ENCODE results near the gene CCN5. TPM values are rescaled to one million over a fixed set of nuclear protein-coding genes. Genes with fewer than 3 reads are reported as not detected.

The CCN5 gene
- total and polyA plus RNA-seq, 2 experiments from 2014 or later: 23.6 to 47.3 TPM

DNA sequence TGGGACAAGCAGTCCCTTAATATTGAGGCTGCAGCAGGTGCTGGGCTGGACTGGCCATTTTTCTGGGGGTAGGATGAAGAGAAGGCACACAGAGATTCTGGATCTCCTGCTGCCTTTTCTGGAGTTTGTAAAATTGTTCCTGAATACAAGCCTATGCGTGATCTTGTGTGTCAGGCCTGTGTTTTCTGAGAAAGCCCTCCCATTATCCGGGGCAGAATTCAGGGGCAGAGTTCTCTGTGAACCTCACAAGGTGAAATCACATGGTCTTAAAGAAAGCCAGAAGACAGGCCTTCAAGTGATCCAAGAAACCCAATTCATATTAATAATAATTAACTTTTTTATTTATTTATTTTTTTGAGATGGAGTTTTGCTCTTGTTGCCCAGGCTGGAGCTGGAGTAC, 12.5 kb downstream of the CCN5 start:
- H3K4me1 ChIP-seq (ENCODE audit: insufficient read depth): peaks cover 30% of the 10 kb centered on the region
- TF ChIP-seq EZH2 (IDR thresholded peaks at IDR 0.05; ENCODE audit: insufficient read depth, poor library complexity, severe bottlenecking): no peak
- TF ChIP-seq EZH2phosphoT487 (IDR thresholded peaks at IDR 0.05; ENCODE audit: insufficient read depth, low read depth): no peak
- peaks cover 41% of the 10 kb centered on the region for H3F3A ChIP-seq (ENCODE audit: insufficient read depth)
- no peak for DNase-seq
- in situ Hi-C loops (cut with MboI): no loop called here
- H2AFZ ChIP-seq: no peak overlapping the region
- no peaks in the 10 kb centered on the region for H3K79me2 ChIP-seq (ENCODE audit: insufficient read depth)
- WGBS, 2 experiments (ENCODE audit: low coverage in 1 of 2, low lambda C conversion rate in 2 of 2, missing lambda C conversion rate in 2 of 2): 79 to 83% methylated on average over 2 of the region's 2 CpGs
- H3K27ac ChIP-seq: no peak overlapping the region
- no peaks in the 10 kb centered on the region for H4K20me1 ChIP-seq (ENCODE audit: insufficient read depth)
- no peaks in the 10 kb centered on the region for H3K9me2 ChIP-seq (ENCODE audit: insufficient read depth)
- H3K9me3 ChIP-seq (ENCODE audit: low read depth): no peaks in the 10 kb centered on the region
- no peaks in the 10 kb centered on the region for H3K36me3 ChIP-seq (ENCODE audit: low read depth)
- H3K4me3 ChIP-seq: no peak overlapping the region
- no peaks in the 10 kb centered on the region for H3K27me3 ChIP-seq (replicated peaks; ENCODE audit: insufficient read depth)
- no peak overlapping the region for H3K4me2 ChIP-seq (ENCODE audit: unreplicated experiment)
- H3K9ac ChIP-seq: no peak overlapping the region

DNA sequence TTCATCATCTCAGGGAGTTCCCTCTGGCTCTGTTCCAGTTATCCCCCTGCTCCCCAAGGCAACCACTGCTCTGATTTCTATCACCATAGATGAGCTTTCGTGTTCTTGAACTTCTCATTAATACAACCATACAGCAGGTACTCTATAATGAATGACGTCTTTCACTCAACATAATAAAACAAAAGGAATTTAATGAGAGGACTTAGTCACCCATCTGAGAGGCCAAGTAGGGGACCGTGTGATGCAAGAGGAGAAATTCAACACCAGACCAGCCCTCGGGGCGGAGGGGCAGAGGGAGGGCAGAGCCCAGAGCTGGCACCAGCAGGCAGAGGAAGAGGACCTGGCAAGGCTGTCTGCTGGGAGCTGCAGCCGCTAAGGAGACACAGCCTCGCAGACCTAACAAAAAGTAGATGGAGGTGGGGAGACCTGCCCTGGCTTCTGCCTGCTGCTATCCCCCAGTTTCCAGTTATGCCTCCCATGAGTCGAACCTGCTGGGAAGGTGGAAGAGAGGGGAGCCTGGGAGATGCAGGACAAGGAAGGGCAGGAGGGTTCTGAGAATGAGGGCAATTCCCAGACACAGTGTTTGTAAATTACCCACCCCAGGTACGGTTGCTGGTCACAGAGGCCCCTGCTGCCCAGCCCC, 13.8 kb downstream of the CCN5 start:
- no peaks in the 10 kb centered on the region for H3K9me3 ChIP-seq (ENCODE audit: low read depth)
- no peaks in the 10 kb centered on the region for H3K9me2 ChIP-seq (ENCODE audit: insufficient read depth)
- peak overlapping the region; percentile 74 for H3K4me2 ChIP-seq (ENCODE audit: unreplicated experiment)
- H3F3A ChIP-seq (ENCODE audit: insufficient read depth): peaks cover 41% of the 10 kb centered on the region
- peaks cover 30% of the 10 kb centered on the region for H3K4me1 ChIP-seq (ENCODE audit: insufficient read depth)
- no peaks in the 10 kb centered on the region for H3K79me2 ChIP-seq (ENCODE audit: insufficient read depth)
- H2AFZ ChIP-seq: no peak overlapping the region
- in situ Hi-C loops (cut with MboI): no loop called here
- peak; percentile 93 for DNase-seq
- WGBS, 2 experiments (ENCODE audit: low coverage in 1 of 2, low lambda C conversion rate in 2 of 2, missing lambda C conversion rate in 2 of 2): 1 to 3% methylated on average over 9 of the region's 9 CpGs
- H3K9ac ChIP-seq: peak overlapping the region; percentile 34; the same call in 1 of the 2 replicates
- H3K27ac ChIP-seq: peak overlapping the region; percentile 54
- TF ChIP-seq EZH2phosphoT487 (IDR thresholded peaks at IDR 0.05; ENCODE audit: insufficient read depth, low read depth) (no peak), EZH2 (IDR thresholded peaks at IDR 0.05; ENCODE audit: insufficient read depth, poor library complexity, severe bottlenecking) (no peak)
- H3K36me3 ChIP-seq (ENCODE audit: low read depth): no peaks in the 10 kb centered on the region
- no peaks in the 10 kb centered on the region for H3K27me3 ChIP-seq (replicated peaks; ENCODE audit: insufficient read depth)
- H3K4me3 ChIP-seq: peak overlapping the region; percentile 19; the same call in 1 of the 2 replicates
- H4K20me1 ChIP-seq (ENCODE audit: insufficient read depth): no peaks in the 10 kb centered on the region

DNA sequence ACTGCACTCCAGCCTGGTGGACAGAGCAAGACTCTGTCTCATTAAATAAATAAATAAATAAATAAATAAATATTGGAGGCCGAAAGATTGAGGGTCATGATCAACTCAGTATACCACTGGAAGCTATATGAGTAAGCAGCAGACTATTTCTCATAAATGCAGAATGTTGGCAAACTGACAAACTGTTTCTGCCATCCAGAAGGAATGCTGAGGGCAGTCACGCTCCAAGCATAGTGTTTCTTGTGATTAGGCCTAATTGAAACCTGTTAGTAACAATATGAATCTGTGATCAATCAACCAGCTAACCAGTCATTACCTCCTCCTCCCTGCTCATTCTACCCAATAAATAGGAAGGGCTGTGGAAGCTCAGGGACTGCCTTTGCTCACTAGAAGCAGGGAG, 15.3 kb downstream of the CCN5 start:
- Histone ChIP-seq H4K20me1 (ENCODE audit: insufficient read depth) (no peaks in the 10 kb centered on the region), H3K9me2 (ENCODE audit: insufficient read depth) (no peaks in the 10 kb centered on the region), H3K9me3 (ENCODE audit: low read depth) (no peaks in the 10 kb centered on the region), H3K4me2 (ENCODE audit: unreplicated experiment) (peak overlapping the region; percentile 74), H3K4me3 (no peak overlapping the region), H3K9ac (no peak overlapping the region), H2AFZ (no peak overlapping the region), H3K36me3 (ENCODE audit: low read depth) (no peaks in the 10 kb centered on the region), H3K4me1 (ENCODE audit: insufficient read depth) (peaks cover 41% of the 10 kb centered on the region), H3K27ac (peak overlapping the region; percentile 68), H3F3A (ENCODE audit: insufficient read depth) (peaks cover 45% of the 10 kb centered on the region), H3K27me3 (replicated peaks; ENCODE audit: insufficient read depth) (no peaks in the 10 kb centered on the region), H3K79me2 (ENCODE audit: insufficient read depth) (no peaks in the 10 kb centered on the region)
- TF ChIP-seq EZH2 (IDR thresholded peaks at IDR 0.05; ENCODE audit: insufficient read depth, poor library complexity, severe bottlenecking) (no peak), EZH2phosphoT487 (IDR thresholded peaks at IDR 0.05; ENCODE audit: insufficient read depth, low read depth) (no peak)
- in situ Hi-C loops (cut with MboI): loop anchor here (5.0 kb wide), 1 partner anchor 43 kb away; no protein-coding TSS in a partner anchor
- DNase-seq: peak; percentile 94
- 0 to 6% methylated on average over 2 of the region's 2 CpGs for WGBS, 2 experiments (ENCODE audit: low coverage in 1 of 2, low lambda C conversion rate in 2 of 2, missing lambda C conversion rate in 2 of 2)

DNA sequence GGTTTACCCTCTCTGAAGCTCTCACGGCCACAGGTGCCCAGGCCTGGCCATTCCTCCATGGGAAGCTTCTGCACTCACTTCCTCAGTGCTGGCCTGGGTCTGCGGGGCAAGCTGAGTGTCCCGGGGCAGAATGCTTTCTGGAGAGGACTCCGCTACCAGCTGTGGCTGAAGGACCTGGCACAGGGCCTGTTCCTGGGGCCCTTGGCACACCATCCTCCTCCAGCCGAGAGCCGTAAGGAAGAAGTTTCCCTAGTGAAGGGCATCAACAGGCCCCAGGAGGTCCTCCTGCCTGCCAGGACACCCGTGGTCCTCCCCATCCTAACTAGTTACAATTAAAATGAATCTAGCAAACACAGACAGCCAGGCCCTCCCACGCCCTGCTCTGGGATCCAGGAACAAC, 16.5 kb downstream of the CCN5 start:
- H3K4me2 ChIP-seq (ENCODE audit: unreplicated experiment): no peak overlapping the region
- no peak overlapping the region for H2AFZ ChIP-seq
- in situ Hi-C loops (cut with MboI): loop anchor here (5.0 kb wide), 1 partner anchor 44 kb away; no protein-coding TSS in a partner anchor
- no peak for DNase-seq
- H3K36me3 ChIP-seq (ENCODE audit: low read depth): no peaks in the 10 kb centered on the region
- no peaks in the 10 kb centered on the region for H3K79me2 ChIP-seq (ENCODE audit: insufficient read depth)
- 86 to 90% methylated on average over 8 of the region's 8 CpGs for WGBS, 2 experiments (ENCODE audit: low coverage in 1 of 2, low lambda C conversion rate in 2 of 2, missing lambda C conversion rate in 2 of 2)
- no peaks in the 10 kb centered on the region for H3K9me2 ChIP-seq (ENCODE audit: insufficient read depth)
- peaks cover 49% of the 10 kb centered on the region for H3F3A ChIP-seq (ENCODE audit: insufficient read depth)
- no peaks in the 10 kb centered on the region for H3K27me3 ChIP-seq (replicated peaks; ENCODE audit: insufficient read depth)
- H3K4me1 ChIP-seq (ENCODE audit: insufficient read depth): peaks cover 48% of the 10 kb centered on the region
- TF ChIP-seq EZH2phosphoT487 (IDR thresholded peaks at IDR 0.05; ENCODE audit: insufficient read depth, low read depth) (no peak), EZH2 (IDR thresholded peaks at IDR 0.05; ENCODE audit: insufficient read depth, poor library complexity, severe bottlenecking) (no peak)
- H3K4me3 ChIP-seq: no peak overlapping the region
- no peaks in the 10 kb centered on the region for H3K9me3 ChIP-seq (ENCODE audit: low read depth)
- H3K9ac ChIP-seq: no peak overlapping the region
- H4K20me1 ChIP-seq (ENCODE audit: insufficient read depth): no peaks in the 10 kb centered on the region
- H3K27ac ChIP-seq: no peak overlapping the region; the same call in 1 of the 2 replicates
